ENCODE measurements around the gene LRCOL1.

- TF ChIP-seq EGR2 (tag by site-specific recombination; IDR thresholded peaks at IDR 0.05; ENCODE audit: low read depth) (no peak), ZBTB49 (tag by site-specific recombination; IDR thresholded peaks at IDR 0.05; ENCODE audit: low read depth) (no peak), ZEB2 (tag by site-specific recombination; IDR thresholded peaks at IDR 0.05) (no peak), CTCF (tag by site-specific recombination; IDR thresholded peaks at IDR 0.05) (no peak), KLF16 (tag by site-specific recombination; IDR thresholded peaks at IDR 0.05) (no peak), ZNF558 (tag by site-specific recombination; IDR thresholded peaks at IDR 0.05) (no peak), ZNF433 (tag by site-specific recombination; IDR thresholded peaks at IDR 0.05; ENCODE audit: low read depth) (no peak), ZFP3 (tag by site-specific recombination; IDR thresholded peaks at IDR 0.05; ENCODE audit: low read depth) (no peak), REST (tag by site-specific recombination; IDR thresholded peaks at IDR 0.05) (no peak)
Observed at GRCh38 chr12:132576701-132577100, 33.7 kb downstream of the LRCOL1 start.
